Measurements from ENCODE around the gene SSTR5. TPM values are rescaled to one million over a fixed set of nuclear protein-coding genes. Genes with fewer than 3 reads are reported as not detected.
A peak's percentile ranks its signal among the peaks of the same experiment; 100 is the strongest.

Gene SSTR5
- polyA plus RNA-seq, 1 donor: 1.2 TPM

DNA sequence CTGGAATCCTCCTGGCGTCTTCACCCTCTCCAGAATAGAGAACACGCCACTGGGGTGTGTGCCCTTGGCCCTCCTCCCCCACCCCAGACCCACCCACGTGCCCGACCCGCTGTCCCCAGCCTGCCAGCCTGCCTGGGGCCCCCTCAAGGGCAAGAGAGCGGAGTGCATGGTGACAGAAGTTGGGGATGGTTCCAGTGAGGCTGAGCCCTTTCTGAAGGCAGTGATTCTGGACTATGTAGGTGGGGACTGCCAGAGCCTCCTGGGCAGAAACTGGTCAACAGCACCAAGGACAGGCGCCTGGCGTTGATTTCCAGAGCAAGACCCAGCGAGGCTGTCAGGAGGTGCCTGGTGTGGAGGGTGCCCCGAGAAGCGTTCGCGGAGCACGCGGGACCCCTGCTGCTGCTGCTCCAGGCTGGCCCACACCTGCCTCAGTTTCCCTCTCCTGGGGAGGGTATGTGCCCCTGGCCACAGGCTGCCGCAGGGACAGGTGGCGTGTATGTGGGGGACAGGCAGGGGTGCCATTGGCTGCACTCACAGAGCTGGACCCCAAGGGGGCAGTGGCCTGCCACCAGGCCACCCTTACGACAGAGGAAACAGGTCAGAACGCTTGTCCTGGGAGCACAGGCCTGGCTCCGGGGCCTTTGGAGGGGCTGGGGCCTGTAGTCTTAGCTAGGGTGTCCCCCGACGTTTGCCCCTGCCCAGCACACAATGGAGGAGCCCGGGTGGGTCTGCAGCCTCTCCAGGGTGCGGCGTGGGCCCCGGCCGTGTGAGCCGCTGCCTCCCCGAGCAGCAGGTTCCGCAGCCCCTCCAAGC is 1.2 kb downstream of the SSTR5 start:
- Histone ChIP-seq H3K36me3 (ENCODE audit: control insufficient read depth, insufficient read depth, low read length) (no peaks in the 10 kb centered on the region), H3K4me1 (ENCODE audit: control insufficient read depth, insufficient read depth, low read length) (peaks cover 6% of the 10 kb centered on the region), H3K9me3 (ENCODE audit: control insufficient read depth, low read depth, low read length) (peaks cover 16% of the 10 kb centered on the region), H3K27ac (ENCODE audit: low read length) (no peak overlapping the region), H3K4me3 (ENCODE audit: low read length) (no peak overlapping the region), H3K27me3 (ENCODE audit: control insufficient read depth, insufficient read depth, low read length) (peaks cover 71% of the 10 kb centered on the region)
- no CpG with 5 or more reads among the region's 30 CpGs for WGBS (ENCODE audit: insufficient coverage, low lambda C conversion rate)
- DNase-seq: no peak

DNA sequence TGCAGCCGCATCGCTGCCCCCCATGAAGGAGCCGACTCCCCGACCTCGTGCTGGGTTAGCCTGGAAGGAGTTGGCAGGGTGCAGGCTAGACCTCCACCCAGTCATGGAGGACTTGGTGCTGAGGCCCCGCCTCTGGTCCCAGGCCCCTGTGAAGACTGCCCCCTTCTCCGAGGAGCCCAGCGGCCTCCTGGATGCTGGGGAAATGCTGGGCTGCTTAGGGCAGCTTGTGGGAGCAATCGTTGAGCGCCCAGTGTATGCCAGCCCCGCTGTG is 1.8 kb downstream of the SSTR5 start:
- Histone ChIP-seq H3K4me3 (ENCODE audit: low read length) (no peak overlapping the region), H3K9me3 (ENCODE audit: control insufficient read depth, low read depth, low read length) (peaks cover 18% of the 10 kb centered on the region), H3K4me1 (ENCODE audit: control insufficient read depth, insufficient read depth, low read length) (peaks cover 8% of the 10 kb centered on the region), H3K27me3 (ENCODE audit: control insufficient read depth, insufficient read depth, low read length) (peaks cover 66% of the 10 kb centered on the region), H3K27ac (ENCODE audit: low read length) (no peak overlapping the region), H3K36me3 (ENCODE audit: control insufficient read depth, insufficient read depth, low read length) (no peaks in the 10 kb centered on the region)
- WGBS (ENCODE audit: insufficient coverage, low lambda C conversion rate): 0% methylated on average over 1 of the region's 11 CpGs
- DNase-seq: no peak

DNA sequence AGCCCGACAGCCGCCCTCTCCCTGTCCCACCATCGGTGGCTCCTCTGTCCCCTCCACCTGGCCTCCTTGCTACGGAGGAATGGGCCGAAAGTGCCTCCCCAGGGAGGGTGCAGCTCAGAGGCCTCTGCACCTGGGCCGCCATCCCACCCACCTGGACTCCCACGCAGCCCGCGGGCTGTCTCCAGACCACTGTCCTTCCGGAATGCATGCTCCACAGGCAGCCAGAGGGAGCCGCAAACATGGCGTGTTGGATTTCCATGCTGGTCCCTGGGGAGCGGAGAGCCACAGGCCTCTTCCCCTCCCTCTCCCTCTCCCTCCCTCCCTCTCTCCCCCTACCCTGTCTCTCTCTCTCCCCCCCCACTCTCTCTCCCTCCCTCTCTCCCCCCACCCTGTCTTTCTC is 3.0 kb downstream of the SSTR5 start:
- Histone ChIP-seq H3K4me1 (ENCODE audit: control insufficient read depth, insufficient read depth, low read length) (peaks cover 8% of the 10 kb centered on the region), H3K27ac (ENCODE audit: low read length) (no peak overlapping the region), H3K36me3 (ENCODE audit: control insufficient read depth, insufficient read depth, low read length) (no peaks in the 10 kb centered on the region), H3K4me3 (ENCODE audit: low read length) (no peak overlapping the region), H3K27me3 (ENCODE audit: control insufficient read depth, insufficient read depth, low read length) (peaks cover 57% of the 10 kb centered on the region), H3K9me3 (ENCODE audit: control insufficient read depth, low read depth, low read length) (peaks cover 20% of the 10 kb centered on the region)
- WGBS (ENCODE audit: insufficient coverage, low lambda C conversion rate): no CpG with 5 or more reads among the region's 13 CpGs
- no peak for DNase-seq

DNA sequence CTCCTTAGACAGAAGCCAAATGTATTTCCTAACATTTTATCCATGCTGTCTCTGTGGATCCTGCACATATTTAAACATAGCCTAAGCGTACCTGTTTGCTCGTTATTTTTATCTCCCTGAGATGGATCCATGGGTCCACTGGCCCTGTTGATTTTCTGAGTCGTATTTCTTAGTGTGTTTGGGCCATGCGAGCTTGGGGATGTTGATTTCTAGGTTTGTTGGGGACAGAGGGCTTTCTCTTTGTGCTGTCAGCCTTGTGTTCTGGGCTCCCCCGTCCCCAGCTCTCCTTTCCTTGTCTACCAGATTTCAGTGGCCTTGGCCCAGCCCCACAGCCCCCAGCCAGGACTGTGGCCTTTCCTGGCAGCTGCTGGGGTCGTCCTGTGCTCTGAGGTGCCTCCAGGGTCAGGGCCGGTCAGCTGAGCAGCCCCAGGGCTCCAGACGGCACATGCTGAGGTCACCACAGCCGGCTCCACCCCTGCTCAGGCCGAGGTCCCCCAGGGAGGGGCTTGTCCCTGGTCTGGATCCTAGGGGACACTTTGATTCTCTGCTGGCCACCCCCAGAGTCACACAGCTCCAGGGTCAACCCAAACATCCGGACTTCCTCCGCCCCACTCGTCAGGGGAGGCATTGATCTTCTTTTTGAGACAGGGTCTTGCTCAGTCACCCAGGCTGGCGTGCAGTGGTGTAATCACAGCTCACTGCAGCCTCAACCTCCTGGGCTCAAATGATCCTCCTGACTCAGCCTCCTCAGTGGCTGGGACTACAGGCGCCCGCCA is 4.4 kb downstream of the SSTR5 start:
- Histone ChIP-seq H3K27me3 (ENCODE audit: control insufficient read depth, insufficient read depth, low read length) (peaks cover 47% of the 10 kb centered on the region), H3K27ac (ENCODE audit: low read length) (no peak overlapping the region), H3K4me1 (ENCODE audit: control insufficient read depth, insufficient read depth, low read length) (peaks cover 8% of the 10 kb centered on the region), H3K9me3 (ENCODE audit: control insufficient read depth, low read depth, low read length) (peaks cover 16% of the 10 kb centered on the region), H3K36me3 (ENCODE audit: control insufficient read depth, insufficient read depth, low read length) (no peaks in the 10 kb centered on the region), H3K4me3 (ENCODE audit: low read length) (no peak overlapping the region)
- DNase-seq: no peak
- WGBS (ENCODE audit: insufficient coverage, low lambda C conversion rate): no CpG with 5 or more reads among the region's 16 CpGs

DNA sequence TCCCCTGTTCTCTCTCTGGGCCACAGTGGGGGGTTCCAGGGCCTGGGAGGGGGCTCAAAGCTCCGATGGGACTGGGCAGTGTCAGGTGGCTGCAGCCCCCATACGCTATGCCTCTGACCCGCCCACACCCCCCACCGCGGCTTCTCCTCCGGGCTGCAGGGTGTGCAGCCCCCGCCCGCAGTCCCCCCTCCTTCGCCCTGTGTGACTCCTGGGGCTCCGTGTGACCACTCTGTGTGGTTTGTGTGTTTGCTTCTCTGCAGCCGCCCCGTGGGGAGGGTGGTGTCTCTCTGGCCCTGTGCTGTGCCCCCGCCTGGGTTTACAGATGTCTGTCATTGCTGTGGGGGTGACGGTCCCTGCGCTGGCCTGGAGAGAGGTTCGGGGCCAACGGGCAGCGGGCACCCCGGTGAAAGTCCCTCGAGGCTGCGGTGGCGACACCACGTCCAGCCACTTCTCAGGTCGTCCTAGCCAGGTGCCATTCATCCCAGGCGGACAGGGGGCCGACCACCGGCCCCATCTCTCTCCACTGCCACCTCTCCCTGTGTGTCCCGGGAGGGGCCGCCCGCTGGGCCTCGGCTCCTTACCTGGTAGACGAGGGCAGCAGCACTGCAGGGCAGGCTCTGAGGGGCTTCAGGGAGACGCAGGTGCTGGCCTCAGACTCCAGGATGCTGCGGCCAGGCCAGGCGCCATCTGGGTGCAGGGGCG is 5.5 kb downstream of the SSTR5 start:
- Histone ChIP-seq H3K27ac (ENCODE audit: low read length) (no peak overlapping the region), H3K36me3 (ENCODE audit: control insufficient read depth, insufficient read depth, low read length) (no peaks in the 10 kb centered on the region), H3K27me3 (ENCODE audit: control insufficient read depth, insufficient read depth, low read length) (peaks cover 49% of the 10 kb centered on the region), H3K9me3 (ENCODE audit: control insufficient read depth, low read depth, low read length) (peaks cover 21% of the 10 kb centered on the region), H3K4me3 (ENCODE audit: low read length) (no peak overlapping the region), H3K4me1 (ENCODE audit: control insufficient read depth, insufficient read depth, low read length) (peaks cover 8% of the 10 kb centered on the region)
- WGBS (ENCODE audit: insufficient coverage, low lambda C conversion rate): no CpG with 5 or more reads among the region's 36 CpGs
- no peak for DNase-seq

DNA sequence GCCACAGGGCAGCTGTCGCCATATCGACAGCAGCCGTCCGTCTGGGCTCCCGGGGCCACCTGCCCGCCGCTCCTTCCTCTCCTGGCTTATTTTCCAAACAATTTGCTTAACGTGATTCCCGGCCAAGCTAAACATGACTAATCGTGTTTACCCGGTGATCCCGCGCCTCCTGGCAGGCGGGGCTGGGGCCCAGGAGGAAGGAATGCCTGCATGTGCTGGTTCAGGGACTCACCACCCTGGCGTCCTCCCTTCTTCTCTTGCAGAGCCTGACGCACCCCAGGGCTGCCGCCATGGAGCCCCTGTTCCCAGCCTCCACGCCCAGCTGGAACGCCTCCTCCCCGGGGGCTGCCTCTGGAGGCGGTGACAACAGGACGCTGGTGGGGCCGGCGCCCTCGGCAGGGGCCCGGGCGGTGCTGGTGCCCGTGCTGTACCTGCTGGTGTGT is 6.1 kb downstream of the SSTR5 start:
- WGBS (ENCODE audit: insufficient coverage, low lambda C conversion rate): no CpG with 5 or more reads among the region's 28 CpGs
- H3K4me3 ChIP-seq (ENCODE audit: low read length): no peak overlapping the region

DNA sequence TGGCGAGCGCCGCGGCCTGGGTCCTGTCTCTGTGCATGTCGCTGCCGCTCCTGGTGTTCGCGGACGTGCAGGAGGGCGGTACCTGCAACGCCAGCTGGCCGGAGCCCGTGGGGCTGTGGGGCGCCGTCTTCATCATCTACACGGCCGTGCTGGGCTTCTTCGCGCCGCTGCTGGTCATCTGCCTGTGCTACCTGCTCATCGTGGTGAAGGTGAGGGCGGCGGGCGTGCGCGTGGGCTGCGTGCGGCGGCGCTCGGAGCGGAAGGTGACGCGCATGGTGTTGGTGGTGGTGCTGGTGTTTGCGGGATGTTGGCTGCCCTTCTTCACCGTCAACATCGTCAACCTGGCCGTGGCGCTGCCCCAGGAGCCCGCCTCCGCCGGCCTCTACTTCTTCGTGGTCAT is 6.8 kb downstream of the SSTR5 start:
- no peak overlapping the region for H3K27ac ChIP-seq (ENCODE audit: low read length)
- H3K4me1 ChIP-seq (ENCODE audit: control insufficient read depth, insufficient read depth, low read length): peaks cover 8% of the 10 kb centered on the region
- WGBS (ENCODE audit: insufficient coverage, low lambda C conversion rate): no CpG with 5 or more reads among the region's 43 CpGs
- H3K4me3 ChIP-seq (ENCODE audit: low read length): no peak overlapping the region
- H3K36me3 ChIP-seq (ENCODE audit: control insufficient read depth, insufficient read depth, low read length): no peaks in the 10 kb centered on the region
- H3K27me3 ChIP-seq (ENCODE audit: control insufficient read depth, insufficient read depth, low read length): peaks cover 45% of the 10 kb centered on the region
- H3K9me3 ChIP-seq (ENCODE audit: control insufficient read depth, low read depth, low read length): peaks cover 28% of the 10 kb centered on the region
- no peak for DNase-seq

More for the DNA sequence above, 6.1 kb downstream of the SSTR5 start:
- Histone ChIP-seq H3K27me3 (ENCODE audit: control insufficient read depth, insufficient read depth, low read length) (peaks cover 49% of the 10 kb centered on the region), H3K9me3 (ENCODE audit: control insufficient read depth, low read depth, low read length) (peaks cover 27% of the 10 kb centered on the region), H3K4me1 (ENCODE audit: control insufficient read depth, insufficient read depth, low read length) (peaks cover 8% of the 10 kb centered on the region), H3K36me3 (ENCODE audit: control insufficient read depth, insufficient read depth, low read length) (no peaks in the 10 kb centered on the region), H3K27ac (ENCODE audit: low read length) (peak overlapping the region; percentile 23)
- peak; percentile 37 to 77 for DNase-seq

DNA sequence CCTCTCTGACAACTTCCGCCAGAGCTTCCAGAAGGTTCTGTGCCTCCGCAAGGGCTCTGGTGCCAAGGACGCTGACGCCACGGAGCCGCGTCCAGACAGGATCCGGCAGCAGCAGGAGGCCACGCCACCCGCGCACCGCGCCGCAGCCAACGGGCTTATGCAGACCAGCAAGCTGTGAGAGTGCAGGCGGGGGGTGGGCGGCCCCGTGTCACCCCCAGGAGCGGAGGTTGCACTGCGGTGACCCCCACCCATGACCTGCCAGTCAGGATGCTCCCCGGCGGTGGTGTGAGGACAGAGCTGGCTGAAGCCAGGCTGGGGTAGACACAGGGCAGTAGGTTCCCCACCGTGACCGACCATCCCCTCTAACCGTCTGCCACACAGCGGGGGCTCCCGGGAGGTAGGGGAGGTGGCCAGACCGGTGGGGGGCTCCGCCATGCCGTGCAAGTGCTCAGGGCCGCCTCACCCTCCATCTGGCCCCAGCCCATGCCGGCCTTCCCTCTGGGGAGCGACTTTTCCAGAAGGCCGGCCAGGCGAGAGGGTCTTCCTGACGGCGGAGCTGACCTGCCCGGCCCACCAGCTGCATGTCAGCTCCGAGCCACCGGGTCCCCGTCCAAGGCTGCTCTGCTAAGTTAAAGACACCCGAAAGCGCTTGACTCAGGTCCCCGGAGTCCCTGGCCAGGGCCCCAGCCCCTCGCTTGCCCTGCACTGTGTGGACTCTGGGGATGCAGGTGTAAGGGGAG is 7.4 kb downstream of the SSTR5 start:
- no peak for DNase-seq
- H3K27ac ChIP-seq (ENCODE audit: low read length): no peak overlapping the region
- peaks cover 34% of the 10 kb centered on the region for H3K9me3 ChIP-seq (ENCODE audit: control insufficient read depth, low read depth, low read length)
- WGBS (ENCODE audit: insufficient coverage, low lambda C conversion rate): 100% methylated on average over 2 of the region's 45 CpGs
- peaks cover 42% of the 10 kb centered on the region for H3K27me3 ChIP-seq (ENCODE audit: control insufficient read depth, insufficient read depth, low read length)
- no peaks in the 10 kb centered on the region for H3K36me3 ChIP-seq (ENCODE audit: control insufficient read depth, insufficient read depth, low read length)
- peaks cover 8% of the 10 kb centered on the region for H3K4me1 ChIP-seq (ENCODE audit: control insufficient read depth, insufficient read depth, low read length)
- no peak overlapping the region for H3K4me3 ChIP-seq (ENCODE audit: low read length)

DNA sequence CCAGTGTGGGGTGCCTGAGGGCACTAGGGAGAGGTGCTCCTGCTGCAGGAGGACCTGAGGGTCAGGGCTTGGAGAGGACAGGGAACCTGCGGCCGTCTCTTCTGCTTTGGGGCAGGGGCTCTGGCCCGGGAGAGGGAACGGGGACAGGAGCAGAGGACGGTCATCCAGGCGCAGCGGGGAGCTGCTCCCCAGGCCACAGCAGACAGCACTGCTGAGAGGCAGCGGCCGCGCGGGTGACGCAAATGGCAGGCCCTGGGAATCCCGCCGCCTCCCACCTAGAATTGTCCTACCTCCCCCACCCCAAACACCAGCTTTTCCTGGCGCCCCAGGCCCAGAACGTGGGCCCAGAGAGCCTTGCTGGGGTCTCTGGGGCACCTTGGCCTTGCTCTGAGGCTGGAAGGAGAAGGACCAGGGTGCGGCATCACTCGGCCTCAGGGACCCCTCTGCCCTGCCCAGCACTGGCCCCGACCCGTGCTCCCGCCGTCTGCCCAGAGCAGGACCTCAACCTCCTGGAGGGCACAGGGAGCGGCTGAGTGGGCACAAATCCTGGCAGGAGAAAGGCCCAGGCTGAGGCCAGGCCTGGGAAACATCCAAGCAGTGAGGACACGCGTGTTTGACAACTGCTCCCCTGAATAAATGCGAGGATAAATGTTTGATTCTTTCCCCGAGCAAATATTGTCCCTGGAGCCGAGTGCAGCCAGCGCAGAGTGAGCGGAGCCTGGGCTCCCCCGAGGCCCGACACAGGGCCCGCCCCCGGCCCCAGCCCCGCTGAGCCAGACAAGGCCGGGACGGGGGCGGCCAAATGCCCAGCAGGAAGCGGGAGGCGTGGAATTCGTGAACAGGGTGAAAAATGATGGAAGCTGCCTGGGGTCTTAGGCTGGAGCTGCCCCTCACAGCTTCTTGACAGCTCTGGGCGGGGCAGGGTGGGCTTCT is 8.5 kb downstream of the SSTR5 start:
- no peak overlapping the region for H3K27ac ChIP-seq (ENCODE audit: low read length)
- no peak overlapping the region for H3K4me3 ChIP-seq (ENCODE audit: low read length)
- H3K9me3 ChIP-seq (ENCODE audit: control insufficient read depth, low read depth, low read length): peaks cover 40% of the 10 kb centered on the region
- H3K4me1 ChIP-seq (ENCODE audit: control insufficient read depth, insufficient read depth, low read length): peaks cover 8% of the 10 kb centered on the region
- no peak for DNase-seq
- H3K36me3 ChIP-seq (ENCODE audit: control insufficient read depth, insufficient read depth, low read length): no peaks in the 10 kb centered on the region
- H3K27me3 ChIP-seq (ENCODE audit: control insufficient read depth, insufficient read depth, low read length): peaks cover 38% of the 10 kb centered on the region
- no CpG with 5 or more reads among the region's 42 CpGs for WGBS (ENCODE audit: insufficient coverage, low lambda C conversion rate)

All from large intestine (tissue), 3 donors.